ENCODE results near the gene CBX1.
A peak's percentile ranks its signal among the peaks of the same experiment; 100 is the strongest.

The CBX1 gene

DNA sequence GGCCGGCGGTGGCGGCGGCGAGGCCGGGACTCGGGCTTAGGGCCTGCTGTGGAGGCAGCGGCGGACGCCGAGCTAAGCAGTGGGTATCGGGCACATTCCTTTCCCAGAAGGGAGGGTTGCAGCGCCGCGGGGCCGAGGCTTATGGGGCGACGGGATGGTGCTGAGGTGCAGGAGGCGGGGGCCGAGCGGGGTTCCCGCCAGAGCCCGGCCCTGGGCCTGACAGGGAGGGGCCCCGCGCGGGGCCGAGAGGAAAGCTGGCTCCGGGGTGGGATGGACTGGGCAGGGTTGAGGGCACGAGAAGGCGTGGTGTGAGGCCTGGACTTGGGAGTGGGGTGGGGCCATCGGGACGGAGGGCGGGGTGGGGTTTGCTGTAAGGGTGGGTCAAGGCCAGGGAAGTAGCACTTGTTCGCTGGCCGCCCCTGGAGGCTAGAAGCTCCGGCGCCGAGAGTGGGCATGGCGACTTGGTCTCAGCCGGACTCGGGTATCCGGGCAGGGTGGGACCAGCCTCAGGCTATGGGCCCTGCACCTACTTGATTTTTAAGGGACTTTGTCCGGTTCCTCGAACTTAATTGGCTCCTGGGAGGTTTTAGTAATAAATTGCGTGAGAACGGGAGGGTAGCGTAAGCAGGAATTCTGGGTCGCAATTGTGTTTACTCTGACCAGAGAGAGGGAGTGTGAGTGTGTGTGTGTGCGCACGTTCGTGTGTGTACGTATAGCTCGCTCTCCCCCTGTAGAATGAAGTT, 52.7 kb downstream of the CBX1 start:
- in situ Hi-C loops (cut with MboI; ENCODE audit: low pct_unique_long_range_greater_than_20kb, low sequenced_read_pairs, unreplicated experiment): no loop called here
- TF ChIP-seq, protein P1, sequence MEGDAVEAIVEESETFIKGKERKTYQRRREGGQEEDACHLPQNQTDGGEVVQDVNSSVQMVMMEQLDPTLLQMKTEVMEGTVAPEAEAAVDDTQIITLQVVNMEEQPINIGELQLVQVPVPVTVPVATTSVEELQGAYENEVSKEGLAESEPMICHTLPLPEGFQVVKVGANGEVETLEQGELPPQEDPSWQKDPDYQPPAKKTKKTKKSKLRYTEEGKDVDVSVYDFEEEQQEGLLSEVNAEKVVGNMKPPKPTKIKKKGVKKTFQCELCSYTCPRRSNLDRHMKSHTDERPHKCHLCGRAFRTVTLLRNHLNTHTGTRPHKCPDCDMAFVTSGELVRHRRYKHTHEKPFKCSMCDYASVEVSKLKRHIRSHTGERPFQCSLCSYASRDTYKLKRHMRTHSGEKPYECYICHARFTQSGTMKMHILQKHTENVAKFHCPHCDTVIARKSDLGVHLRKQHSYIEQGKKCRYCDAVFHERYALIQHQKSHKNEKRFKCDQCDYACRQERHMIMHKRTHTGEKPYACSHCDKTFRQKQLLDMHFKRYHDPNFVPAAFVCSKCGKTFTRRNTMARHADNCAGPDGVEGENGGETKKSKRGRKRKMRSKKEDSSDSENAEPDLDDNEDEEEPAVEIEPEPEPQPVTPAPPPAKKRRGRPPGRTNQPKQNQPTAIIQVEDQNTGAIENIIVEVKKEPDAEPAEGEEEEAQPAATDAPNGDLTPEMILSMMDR (IDR thresholded peaks at IDR 0.05; ENCODE audit: extremely low read depth, insufficient read depth, missing control alignments): no peak
- DNase-seq (ENCODE audit: low spot score): peak; percentile 68

DNA sequence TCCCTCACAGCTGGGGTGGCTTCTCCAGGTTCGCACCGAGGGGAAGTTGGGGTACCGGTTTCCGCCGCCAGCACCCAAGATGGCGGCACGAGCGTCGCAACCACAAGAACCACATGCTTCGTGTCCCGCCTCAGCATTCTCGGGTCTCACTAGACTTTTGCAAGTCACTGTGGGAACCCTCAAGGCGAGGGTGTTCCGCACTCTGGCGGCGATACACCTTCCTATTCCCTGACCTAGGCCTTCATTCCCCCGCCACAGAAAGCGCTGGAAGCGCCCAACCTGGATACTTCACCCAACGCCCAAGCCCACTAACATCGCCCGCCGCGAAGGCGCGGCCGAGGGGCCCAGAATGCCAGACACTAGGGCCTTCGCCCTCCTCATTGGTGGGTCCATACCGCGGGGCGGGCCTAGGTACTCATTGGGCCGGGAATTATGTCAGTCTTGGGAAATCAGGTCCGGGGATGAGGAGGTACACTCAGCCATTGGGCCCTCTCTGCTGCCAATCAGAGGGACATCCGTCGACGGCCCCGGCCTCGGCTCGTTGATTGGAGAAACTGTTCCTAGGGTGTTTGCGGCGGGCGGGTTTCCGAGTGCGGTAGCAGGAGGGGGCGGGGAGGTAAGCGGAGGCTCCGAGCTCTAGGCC, 53.4 kb downstream of the CBX1 start, which contains the start of gene NFE2L1:
Gene NFE2L1, plus strand, starts transcription at position 619 of the 643 bp plus-strand sequence. CDS start 2,760 bp downstream, outside the sequence.
- TF ChIP-seq, protein P1 (IDR thresholded peaks at IDR 0.05; ENCODE audit: extremely low read depth, insufficient read depth, missing control alignments): no peak
- in situ Hi-C loops (cut with MboI; ENCODE audit: low pct_unique_long_range_greater_than_20kb, low sequenced_read_pairs, unreplicated experiment): no loop called here
- peak; percentile 95 for DNase-seq (ENCODE audit: low spot score)

DNA sequence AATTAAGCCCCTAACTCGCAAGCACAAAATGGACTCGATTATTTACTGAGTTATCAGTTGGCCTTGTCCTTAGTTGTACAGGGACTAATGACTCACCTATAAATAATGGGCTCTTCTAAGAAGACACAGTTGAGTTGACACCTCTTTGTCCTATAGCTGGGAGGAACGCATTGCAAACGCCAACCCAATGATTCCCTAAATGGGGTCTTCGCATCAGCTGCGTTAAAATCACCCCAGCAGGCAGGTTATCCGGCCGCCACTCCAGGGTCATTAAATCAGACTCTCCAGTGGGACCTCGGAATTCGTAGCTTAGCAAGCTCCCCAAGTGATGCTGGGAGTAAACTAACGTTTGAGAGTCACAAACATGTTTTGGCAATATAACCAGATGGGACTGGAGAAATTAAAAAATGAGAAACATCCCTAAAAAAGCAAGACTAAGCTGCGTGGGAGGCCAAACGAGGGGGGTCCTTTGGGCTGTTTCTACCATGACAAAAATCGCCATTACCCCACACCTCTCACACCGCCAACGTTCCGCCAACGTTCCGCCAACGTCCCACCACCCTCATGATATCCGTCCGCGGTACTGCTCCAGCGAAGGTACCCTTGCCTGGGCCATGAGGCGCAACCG, 54.1 kb downstream of the CBX1 start:
- no peak for DNase-seq (ENCODE audit: low spot score)
- TF ChIP-seq, protein P1 (IDR thresholded peaks at IDR 0.05; ENCODE audit: extremely low read depth, insufficient read depth, missing control alignments): no peak
- in situ Hi-C loops (cut with MboI; ENCODE audit: low pct_unique_long_range_greater_than_20kb, low sequenced_read_pairs, unreplicated experiment): no loop called here

DNA sequence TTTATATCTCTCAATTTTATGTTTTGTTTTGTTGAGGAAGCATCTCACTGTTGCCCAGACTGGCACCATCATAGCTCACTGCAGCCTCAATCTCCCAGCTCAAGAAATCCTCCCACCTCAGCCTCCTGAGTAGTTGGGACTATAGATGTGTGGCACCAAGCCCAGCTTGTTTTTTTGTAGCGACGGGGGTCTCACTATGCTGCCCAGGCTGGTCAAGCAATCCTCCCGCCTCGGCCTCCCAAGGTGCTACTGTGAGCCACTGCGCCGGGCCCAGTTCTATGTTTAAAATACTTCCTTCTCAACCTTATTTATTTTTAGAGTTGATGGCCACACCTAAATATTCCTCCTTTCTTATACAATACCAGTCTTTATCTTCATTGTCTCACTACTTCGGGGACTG, 55.0 kb downstream of the CBX1 start:
- in situ Hi-C loops (cut with MboI; ENCODE audit: low pct_unique_long_range_greater_than_20kb, low sequenced_read_pairs, unreplicated experiment): no loop called here
- no peak for DNase-seq (ENCODE audit: low spot score)
- TF ChIP-seq, protein P1 (IDR thresholded peaks at IDR 0.05; ENCODE audit: extremely low read depth, insufficient read depth, missing control alignments): no peak

DNA sequence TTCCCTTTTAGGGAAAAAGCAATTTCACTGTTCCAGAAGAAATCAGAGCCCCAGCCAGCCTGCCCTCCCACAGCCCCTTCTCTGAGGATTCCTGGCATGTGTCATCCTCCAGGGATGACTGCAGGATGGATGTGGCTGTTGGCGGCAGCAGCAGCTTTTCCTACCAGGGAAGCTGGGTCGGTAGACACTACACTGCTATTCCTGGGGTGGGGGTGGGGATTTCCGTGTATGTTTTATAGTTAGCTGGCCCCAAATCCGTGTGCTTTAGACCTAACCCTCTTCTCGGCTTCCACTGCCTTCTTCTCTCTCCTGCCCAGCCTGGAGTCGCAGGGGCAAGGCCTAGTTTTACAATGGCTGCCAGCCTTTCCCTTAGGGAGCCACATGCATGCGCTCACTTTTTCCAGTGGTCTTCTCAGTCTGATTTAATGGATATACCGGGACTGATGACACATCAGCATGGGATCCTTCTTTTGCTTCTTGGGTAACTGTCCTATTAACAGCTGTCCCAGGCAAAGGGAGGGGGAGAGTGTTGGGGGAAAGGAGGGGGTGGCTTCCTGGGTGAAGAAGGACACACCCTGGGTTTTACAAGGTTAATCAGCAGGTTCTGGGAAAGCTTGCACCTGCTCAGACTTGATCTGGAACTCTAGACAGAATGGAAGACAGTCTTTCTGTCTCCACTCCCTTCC, 55.8 kb downstream of the CBX1 start:
- in situ Hi-C loops (cut with MboI; ENCODE audit: low pct_unique_long_range_greater_than_20kb, low sequenced_read_pairs, unreplicated experiment): no loop called here
- DNase-seq (ENCODE audit: low spot score): no peak
- TF ChIP-seq, protein P1 (IDR thresholded peaks at IDR 0.05; ENCODE audit: extremely low read depth, insufficient read depth, missing control alignments): no peak

DNA sequence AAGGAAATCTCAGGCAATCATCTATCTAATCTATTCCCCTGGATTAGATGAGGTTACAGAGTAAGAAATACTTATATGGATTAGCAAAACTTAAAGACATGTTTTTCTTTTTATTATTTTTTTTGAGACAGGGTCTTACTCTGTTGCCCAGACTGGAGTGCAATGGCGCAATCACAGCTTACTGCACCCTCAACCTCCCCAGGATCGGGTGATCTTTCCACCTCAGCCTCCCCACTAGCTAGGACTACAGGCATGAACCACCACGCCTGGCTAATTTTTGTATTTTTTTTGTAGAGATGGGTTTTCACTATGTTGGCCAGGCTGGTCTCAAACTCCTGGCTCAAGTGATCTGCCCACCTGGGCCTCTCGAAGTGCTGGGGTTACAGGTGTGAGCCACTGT, 56.4 kb downstream of the CBX1 start:
- TF ChIP-seq, protein P1 (IDR thresholded peaks at IDR 0.05; ENCODE audit: extremely low read depth, insufficient read depth, missing control alignments): no peak
- in situ Hi-C loops (cut with MboI; ENCODE audit: low pct_unique_long_range_greater_than_20kb, low sequenced_read_pairs, unreplicated experiment): no loop called here
- no peak for DNase-seq (ENCODE audit: low spot score)

Data from GM13977 (cell line).